ENCODE results near the gene ZYG11A.

Gene ZYG11A

DNA sequence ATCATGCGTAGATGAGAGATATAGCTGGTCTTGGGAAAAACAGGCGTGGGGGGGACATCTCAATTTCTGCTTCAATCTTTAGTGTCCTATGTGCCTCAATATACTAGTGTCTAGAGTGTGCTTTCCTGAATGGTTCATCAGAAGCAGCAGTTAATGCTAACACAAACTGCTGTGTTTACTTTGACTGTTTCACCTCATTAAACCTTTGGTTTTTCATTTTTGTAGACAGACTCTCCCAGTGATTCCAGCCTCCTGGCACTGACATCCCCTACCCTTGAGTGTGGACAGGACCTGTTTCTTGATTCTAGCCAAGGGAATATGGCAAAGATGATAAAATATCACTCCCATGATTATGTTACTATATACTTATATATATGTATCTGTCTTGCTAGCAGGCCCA, 37.6 kb downstream of the ZYG11A start:
- no peak for DNase-seq

DNA sequence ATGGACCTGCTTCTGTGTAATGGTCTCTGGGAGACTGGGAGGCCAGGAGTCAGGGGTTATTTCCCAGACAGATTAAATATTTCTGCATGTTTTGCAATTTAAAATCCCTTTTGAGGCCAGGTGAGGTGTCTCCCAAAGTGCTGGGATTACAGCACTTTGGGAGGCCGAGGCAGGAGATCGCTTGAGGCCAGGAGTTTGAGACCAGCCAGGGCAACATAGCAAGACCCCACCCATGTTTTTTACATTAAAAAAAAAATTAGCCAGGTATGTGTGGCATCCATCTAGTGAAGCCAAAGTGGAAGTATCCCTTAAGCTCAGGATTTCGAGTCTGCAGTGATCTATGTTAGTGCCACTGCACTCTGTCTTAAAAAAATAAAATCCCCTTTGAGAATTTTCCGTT, 44.9 kb downstream of the ZYG11A start:
- DNase-seq, result no peak

DNA sequence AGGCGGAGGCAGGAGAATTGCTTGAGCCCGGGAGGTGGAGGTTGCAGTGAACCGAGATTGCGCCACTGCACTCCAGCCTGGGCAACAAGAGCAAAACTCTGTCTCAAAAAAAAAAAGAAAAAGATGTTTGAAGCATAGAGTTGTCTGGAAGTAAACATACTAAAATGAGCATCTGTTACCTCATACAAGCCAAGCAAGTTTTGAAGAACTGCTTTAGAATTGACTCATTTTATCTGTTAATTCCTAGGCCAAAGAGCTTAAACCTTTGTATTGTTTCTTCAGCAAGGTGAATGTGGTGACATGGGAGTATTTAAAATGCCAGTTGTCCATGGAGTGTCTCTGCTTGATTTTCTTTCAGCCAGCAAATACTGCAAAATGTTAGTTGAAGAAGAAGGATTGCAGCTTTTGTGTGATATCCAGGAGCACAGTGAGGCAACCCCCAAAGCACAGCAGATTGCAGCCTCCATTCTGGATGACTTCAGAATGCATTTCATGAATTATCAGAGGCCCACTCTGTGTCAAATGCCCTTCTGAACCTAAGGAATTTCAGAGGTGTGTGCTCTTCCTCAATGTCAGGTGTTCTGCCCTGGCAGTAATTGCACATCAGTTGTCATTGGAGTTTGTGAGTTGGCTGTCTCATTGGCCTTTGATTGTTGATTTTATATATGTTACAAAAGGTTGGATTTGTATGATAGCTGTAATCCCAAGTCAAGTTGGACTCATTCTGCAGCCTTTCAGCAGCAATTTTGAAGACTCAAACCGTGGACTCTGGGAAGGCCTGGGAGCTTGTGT, 50.1 kb downstream of the ZYG11A start:
- DNase-seq, result no peak

DNA sequence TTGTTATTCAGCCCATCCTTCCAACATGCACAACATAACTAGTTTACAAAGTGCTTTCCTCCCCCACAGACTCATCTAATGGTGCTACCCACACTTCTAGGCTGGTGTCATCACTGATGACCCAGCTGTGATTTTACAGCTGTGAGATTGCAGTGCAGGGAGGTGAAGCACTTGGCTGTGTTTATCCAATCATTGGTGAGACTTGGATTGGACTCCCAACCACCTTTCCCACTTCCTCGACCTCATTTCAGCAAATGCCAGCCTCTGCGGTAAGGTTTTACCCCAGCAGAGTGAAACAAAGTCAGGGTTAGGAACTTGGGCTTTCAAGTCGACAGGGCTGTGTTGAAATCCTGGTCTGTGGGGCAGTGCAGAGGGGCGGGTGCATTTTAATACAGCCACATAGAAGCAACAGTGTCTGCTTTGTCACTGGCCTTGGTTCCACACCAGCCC, 56.9 kb downstream of the ZYG11A start:
- no peak for DNase-seq

DNA sequence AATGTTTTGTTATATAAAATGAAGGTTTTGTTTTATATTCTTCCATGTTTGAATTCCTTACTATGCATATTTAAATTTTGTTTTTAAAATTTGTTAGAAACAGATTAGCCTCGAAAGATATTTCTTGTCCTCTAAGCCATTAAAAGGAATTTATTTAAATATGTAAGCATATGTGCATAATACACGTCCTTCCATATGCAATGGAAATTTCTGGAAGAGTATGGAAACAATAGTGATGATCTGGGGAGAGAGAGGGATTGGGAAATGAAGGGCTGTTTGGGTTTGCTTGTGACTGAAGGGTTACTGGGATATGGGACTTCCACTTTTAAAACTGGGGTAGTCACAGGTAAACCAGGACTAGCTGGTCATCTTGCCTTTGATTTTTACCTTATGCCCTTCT, 57.8 kb downstream of the ZYG11A start:
- DNase-seq, result no peak

DNA sequence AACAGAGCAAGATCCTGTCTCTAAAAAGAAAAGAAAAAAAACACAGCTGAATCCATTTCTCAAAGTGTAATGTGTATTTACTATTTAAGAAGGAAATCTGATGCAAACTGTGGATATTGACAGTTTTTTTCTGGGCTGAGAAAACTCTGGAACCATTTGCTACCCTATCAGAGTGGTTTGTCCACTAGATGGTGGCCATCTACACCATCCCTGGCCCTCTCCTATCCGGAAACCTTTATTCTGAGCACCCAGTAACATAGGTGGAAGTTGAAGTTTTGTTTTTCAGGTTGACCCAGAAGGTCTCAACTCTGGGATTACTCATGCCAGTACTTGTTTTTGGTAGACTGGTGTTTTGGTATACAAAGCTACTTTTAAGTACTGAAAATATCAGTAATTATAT, 58.8 kb downstream of the ZYG11A start:
- DNase-seq, result no peak

DNA sequence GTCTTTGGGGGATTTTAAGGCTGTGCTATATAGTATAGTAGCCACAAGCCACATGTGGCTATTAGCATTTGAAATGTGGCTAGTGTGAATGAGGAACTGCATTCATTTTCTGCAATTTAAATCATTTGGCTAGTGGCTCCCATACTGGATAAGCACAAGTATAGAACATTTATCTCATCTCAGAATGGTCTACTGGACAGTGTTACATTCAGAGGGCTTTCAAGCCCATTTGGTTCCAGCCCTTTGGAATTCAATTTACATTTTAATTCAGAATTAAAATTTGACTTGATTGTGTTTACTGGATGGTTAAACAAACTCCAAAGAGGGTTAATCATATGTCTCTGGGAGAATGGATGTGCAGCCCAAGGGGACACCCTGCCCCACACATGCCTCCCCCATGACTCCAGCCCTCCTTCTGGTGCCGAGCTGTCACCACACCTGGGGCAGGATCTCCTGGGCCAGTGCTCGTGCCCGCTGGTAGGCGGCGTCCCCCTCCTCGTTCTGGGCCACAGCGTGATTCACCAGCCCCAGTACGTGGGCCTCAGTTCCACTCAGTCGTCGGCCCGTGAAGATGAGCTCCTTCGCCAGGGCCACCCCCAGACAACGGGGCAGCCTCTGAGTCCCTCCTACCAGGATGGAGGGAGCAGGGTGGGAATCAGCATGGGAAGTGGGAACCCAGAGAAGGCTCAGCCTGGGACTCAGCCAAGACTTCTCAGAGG, 61.8 kb downstream of the ZYG11A start:
- no peak for DNase-seq

DNA sequence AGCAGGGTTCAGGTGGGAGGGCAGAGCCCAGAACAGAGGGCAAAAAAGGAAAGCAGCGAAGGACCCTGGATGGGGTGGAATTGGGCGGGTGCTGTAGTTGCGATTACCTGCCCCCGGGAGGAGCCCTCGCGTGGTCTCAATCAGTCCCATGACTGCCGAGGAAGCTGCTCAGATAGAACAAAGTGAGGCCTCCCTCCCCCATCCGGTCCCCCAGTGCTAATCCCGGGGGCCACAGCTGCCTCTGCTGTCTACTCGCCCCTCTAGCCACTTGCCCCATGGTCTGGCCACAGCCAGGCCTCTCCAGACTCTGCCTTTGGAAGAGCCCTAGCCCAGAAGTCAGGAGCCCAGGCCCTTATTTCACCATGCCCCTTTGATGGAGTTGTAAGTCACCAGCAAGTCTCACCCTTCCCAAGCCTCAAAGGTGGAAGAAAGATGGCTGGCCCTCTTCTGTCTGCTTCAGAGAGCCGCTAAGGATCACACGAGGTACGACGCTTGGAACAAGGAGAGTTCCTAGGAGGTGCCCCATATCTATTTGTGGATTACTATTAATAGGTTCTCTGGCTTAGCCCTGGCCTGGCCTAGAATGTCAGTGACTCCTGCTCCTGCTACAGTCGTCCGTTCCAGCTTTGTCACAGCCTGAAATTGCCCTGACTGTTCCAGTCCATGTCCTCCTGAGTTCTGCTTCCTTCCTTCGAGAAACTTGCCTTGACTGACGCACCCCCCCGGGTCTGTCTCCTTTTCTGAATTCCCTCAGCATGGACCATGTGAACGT, 62.6 kb downstream of the ZYG11A start:
- DNase-seq, result peak; percentile 86

DNA sequence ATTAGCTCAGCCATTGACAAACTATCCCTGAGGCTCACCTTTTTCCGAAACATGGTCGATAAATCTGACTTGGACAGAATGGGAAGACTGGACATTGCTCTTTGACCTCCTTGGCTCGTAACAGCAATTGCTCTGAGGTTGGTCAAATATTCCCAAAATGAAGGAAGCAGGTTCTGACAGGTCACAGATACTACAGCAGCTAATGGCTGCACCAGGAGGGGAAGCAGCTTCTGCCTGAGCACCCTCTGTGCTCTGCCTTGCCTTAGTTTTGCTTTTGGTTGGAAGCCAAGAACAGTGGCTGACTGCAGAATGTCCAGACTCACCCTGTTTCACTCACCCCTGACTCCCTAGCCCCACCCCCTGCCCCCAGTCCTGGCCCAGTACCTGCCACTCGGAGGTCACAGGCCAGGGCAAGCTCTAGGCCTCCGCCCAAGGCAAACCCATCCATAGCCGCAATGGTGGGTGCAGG, 63.6 kb downstream of the ZYG11A start:
- DNase-seq, result no peak

DNA sequence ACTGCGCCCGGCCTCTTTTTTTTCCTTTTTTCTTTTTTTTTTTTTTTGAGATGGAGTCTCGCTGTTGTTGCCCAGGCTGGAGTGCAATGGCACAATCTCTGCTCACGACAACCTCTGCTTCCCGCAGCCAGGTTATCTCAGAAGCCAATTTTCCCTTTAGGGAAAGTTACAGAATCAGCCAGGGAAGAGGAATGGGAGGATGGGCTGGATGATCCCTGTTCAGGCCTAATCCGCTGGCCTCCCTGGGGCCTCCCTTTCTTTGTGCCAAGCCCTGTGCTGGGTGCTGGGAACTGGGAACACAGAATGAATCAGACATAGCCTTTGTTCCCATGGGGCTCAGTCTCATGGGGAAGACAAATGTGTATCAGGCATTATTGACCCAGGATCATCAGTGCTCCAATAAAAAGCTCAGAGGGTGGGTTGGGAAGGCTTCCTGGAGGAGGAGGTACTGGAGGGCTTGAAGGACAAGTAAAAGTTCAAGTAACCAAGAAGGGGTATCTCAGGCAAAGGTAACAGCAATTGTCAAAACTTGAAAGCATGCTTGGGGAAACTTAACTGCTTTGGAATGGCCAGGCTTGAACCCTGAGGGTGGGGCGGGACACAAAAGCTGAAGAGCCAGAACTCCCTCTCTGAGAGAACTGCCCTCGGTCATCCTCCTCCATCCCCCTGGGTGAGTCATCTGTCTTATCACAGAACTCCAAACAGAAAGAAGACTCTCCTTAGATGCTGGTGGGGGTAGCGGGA, 64.7 kb downstream of the ZYG11A start:
- no peak for DNase-seq

DNA sequence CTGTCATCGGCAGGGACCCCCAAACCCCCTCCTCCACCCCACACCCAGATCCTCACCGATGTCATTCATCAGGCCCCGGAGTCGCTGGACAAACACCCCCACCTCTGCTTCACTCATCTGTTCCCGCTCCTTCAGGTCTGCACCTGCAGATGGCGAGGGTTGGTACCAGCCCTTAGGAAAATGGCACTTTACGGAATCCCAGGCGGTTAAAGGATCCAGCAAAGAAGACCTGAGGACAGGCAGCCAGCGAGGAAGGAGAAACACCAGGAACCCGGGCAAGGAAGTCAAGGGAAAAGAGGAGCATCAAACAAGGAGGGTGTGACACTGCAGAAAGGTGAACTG, 65.2 kb downstream of the ZYG11A start:
- DNase-seq, result no peak

DNA sequence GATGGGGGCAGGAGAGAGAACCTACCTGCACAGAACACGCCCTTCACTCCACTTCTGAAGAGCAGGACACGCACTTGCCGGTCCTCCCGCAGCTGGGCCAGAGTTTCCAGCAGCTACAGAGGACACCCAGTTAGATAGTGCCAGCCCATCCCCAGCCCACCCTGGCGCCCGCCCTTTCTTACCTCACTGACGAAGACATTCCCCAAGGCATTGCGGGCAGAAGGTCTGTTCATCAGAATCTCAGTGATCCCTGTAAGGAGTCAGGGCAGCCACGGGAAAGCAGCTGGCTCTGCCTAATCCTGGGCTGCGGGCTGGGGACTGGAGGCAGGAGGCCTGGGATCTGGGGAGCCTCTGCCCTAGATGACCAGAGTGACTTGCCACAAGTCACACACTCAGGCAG, 69.0 kb downstream of the ZYG11A start:
- DNase-seq, result peak; percentile 85

DNA sequence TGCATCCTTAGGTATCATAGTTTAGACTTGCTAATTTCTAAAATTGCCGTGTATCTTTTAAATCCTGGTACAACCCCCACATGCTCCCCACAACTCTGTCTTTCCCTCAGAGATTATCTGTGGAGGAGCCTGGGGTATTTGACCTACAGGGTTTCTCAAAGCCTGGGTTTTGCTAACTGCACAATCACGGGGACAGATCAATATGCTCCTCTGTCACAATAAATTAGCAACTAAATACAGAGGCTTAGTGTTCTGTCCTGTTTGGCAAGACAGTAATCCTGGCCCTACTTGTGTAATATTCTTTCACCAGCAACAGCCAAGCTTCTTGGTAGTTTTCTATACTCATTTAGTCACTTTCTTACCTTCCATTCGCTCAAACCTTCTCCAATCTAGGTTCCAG, 70.5 kb downstream of the ZYG11A start:
- DNase-seq, result peak; percentile 30

DNA sequence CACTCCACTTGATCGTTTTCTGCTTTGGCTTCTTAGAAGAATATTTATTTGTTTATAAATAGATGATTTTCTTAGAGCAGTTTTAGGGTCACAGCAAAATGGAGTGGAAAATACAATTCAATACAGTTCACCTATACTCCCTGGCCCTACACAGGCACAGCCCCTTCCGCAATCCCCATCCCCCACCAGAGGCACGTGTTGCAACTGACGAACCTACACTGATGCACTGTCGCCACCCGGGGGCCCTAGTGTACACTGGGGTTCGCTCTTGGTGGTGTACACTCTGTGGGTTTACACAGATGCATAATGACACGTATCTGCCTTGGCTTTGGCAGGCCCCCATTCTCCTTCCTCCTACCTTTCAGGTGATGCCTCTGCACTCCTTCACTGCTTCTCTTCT, 71.0 kb downstream of the ZYG11A start:
- peak; percentile 67 for DNase-seq

DNA sequence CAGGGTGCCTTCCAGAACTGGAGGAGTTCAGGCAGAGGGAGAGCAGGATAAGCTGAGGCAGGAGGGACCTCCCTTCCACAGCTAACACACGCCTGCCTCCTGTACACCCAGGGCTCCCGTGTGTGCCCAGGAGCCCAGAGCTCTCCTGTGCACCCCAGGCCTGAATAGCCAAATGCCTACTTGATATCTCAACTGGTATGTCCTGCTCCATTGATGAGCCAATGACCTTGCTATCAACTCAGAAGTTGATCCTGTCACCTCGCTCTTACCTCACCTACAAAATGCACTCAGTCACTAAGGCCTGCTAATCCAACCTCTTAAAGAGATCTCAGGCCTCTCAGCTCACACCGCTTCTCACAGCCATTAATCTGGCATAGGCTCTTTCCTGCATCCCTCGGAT, 71.9 kb downstream of the ZYG11A start:
- peak; percentile 90 for DNase-seq

DNA sequence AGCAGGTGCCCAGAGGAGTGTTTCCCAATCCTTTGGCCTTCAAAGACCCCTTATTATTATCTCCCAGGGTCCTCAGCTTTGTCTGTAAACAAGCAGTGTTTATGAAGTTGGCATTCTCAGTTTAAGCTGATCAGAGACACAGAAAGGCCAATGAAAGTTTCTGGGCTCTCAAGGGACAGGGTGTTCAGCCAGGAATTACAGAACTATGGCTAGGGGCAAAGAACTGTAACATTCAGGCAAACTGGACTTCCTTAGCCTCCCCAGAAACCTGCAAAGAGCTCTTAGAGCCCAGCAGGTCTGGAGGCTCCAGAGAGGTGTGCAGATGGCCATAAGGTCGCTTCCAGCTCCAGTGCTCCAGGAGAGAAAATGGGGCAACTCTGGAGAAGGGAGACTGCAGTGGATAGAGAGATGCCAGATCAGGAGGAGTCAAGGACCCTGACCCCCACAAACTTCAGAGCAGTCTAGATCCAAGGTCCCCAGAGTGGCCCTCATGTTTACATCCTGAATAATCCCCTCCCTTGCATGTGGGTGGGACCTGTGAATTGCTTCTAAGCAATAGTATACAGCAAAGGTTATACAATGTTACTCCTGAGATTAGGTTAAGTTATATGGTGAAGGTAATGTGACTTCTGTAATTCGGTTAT, 72.8 kb downstream of the ZYG11A start:
- DNase-seq, result no peak

DNA sequence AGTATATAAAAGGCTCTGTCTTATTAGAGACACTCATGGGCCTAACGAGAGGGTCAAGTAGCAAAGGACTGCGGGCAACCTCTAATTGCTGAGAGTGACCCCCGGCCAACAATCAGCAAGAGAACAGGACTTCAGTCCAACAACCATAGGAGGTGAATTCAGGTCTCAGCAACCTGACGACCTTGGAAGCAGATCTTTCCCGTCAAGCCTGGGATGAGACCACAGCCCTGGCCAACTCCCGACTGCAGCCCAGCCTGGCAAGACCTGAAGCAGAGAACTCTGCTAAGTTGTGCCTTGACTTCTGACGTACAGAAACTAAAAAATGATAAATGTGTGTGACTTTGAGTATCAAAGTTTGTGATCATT, 73.3 kb downstream of the ZYG11A start:
- DNase-seq, result no peak

DNA sequence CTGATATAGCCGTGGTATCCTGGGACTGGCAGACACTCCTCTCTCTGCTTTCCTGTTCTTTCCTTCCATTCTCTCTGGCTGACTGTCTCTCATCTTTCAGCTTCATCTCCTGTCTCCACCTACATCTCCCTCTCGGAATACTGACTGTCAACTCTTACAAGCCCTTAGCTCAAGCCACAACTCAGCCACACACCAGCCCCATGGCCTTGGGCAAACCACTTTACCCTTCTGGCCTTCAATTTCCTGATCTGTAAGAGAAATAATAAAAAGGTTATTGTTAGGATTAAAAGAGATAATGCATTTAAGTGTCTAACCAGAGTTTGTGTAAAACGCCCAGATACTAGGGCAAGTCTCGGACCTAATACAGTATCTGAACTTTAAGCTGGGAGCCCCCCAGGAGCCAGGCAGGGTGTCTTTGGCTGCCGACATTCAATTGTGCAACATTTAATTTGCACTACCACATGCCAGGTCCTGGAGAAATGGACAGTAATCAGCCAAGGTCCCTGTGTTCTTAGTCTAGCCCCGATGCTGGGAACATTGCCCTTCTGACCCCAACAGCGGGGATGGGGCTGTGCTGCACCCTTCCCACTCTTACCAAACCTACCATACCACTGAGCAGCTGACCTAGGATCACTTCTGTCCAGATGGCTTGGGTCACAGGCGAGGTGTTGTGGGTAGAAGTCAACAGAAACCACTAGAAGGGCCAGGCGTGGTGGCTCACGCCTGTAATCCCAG, 73.8 kb downstream of the ZYG11A start:
- no peak for DNase-seq

DNA sequence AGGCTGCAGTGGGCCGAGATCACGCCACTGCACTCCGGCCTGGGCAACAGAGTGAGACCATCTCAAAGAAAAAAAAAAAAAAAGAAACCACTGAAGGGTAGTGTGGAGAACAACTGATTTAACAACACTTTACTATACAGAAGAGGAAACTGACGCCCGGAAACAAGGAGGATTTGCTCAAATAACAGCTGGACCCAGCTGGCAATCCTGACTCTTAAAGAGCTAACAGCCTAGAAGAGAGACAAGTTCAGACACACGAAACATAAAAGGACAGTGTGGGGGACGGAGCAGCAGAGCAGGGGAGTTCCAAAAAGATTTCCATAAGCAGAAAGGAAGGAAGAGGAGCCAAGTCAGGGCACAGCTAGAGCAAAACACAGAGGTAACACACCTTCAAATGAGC, 74.6 kb downstream of the ZYG11A start:
- DNase-seq, result no peak

DNA sequence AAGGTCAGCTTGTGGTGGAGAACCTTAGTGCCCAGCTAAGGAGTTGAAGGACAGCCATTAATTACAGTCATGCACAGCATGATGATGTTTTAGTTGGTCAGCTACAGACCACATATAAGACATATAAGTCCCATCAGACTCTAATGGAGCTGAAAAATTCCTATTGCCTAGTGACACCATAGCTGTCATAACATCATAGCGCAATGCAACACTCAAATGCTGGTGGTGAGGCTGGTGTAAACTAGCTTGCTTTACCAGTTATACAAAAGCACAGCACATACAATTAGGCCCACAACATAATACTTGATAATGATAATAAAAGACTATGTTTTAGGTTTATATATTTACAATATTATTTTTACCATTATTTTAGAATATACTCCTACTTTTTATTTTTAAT, 75.0 kb downstream of the ZYG11A start:
- no peak for DNase-seq

DNA sequence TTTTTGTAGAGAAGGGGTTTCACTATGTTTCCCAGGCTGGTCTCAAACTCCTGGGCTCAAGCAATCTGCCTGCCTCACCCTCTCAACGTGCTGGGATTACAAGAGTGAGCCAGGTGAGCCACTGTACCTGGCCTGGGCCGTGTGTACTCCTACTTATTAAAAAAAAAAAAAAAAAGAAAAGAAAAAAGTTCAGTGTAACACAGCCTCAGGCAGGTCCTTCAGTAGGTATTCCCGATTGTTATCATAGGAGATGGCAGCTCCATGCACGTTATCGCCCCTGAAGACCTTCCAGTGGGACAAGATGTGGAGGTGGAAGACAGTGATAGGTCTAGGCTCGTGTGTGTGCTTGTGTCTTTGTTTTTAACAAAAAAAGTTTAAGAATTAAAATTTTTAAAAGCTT, 75.6 kb downstream of the ZYG11A start:
- DNase-seq, result no peak

Measured in NCI-H82 (cell line).